Measurements from ENCODE around the gene CACNG1. TPM values are rescaled to one million over a fixed set of nuclear protein-coding genes. Genes with fewer than 3 reads are reported as not detected.

Gene CACNG1
- total and polyA plus RNA-seq, 2 donors (not counting 1 experiment from before 2014, with no cell fraction given) = not detected

DNA sequence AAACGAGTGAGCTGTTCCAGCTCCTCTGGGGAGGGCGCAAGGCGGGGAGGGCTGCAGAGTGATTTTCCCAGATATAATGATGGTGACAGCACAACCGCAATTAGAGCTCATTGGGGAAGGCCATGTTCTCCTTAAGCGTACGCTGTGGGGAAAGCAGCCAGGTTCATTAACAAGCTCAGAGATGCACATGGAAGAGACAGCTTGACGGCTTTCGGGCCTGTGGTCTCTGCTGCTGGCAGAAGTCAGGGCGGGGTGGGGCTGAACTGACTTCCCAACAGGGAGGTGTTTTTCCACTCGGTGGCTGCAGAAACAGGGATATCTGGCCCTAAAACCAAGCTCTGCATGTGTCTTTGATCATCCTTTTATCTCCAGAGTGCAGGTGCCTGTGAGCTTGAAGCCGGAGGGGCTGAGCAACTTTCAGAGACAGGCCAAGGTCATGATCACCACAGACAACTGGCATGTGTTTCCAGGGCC, 24.0 kb upstream of the CACNG1 start:
- no peak overlapping the region for H3K4me3 ChIP-seq (replicated peaks in 1 of 4; ENCODE audit: control extremely low read depth in 1 of 4, insufficient read depth in 1 of 4, low read depth in 3 of 4, low read length in 4 of 4)
- H3K9me3 ChIP-seq (ENCODE audit: control insufficient read depth, insufficient read depth, low read depth, low read length) = no peaks in the 10 kb centered on the region
- no peaks in the 10 kb centered on the region for H3K4me1 ChIP-seq (ENCODE audit: control insufficient read depth, extremely low read depth, insufficient read depth, low read length)
- H3K4me2 ChIP-seq (ENCODE audit: extremely low read depth, insufficient read depth, low read length) = no peak overlapping the region
- no peak overlapping the region for H3K27ac ChIP-seq (ENCODE audit: insufficient read depth, low read length)
- H3K27me3 ChIP-seq (ENCODE audit: control insufficient read depth, insufficient read depth, low read length) = peaks cover 5% of the 10 kb centered on the region
- H4K20me1 ChIP-seq (ENCODE audit: control insufficient read depth, extremely low read depth, insufficient read depth, low read length) = no peaks in the 10 kb centered on the region
- DNase-seq (ENCODE audit: low read depth in 2 of 2) = no peak
- H2AFZ ChIP-seq (ENCODE audit: low read length) = no peak overlapping the region
- TF ChIP-seq, protein P1, sequence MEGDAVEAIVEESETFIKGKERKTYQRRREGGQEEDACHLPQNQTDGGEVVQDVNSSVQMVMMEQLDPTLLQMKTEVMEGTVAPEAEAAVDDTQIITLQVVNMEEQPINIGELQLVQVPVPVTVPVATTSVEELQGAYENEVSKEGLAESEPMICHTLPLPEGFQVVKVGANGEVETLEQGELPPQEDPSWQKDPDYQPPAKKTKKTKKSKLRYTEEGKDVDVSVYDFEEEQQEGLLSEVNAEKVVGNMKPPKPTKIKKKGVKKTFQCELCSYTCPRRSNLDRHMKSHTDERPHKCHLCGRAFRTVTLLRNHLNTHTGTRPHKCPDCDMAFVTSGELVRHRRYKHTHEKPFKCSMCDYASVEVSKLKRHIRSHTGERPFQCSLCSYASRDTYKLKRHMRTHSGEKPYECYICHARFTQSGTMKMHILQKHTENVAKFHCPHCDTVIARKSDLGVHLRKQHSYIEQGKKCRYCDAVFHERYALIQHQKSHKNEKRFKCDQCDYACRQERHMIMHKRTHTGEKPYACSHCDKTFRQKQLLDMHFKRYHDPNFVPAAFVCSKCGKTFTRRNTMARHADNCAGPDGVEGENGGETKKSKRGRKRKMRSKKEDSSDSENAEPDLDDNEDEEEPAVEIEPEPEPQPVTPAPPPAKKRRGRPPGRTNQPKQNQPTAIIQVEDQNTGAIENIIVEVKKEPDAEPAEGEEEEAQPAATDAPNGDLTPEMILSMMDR (conservative IDR thresholded peaks at IDR 0.05 in 1 of 2, IDR thresholded peaks at IDR 0.05 in 1 of 2; ENCODE audit: low read depth in 1 of 2, low read length in 2 of 2) = no peak
- no peak for TF ChIP-seq EZH2 (IDR thresholded peaks at IDR 0.05; ENCODE audit: low read length, missing control alignments)
- H3K79me2 ChIP-seq (ENCODE audit: control insufficient read depth, insufficient read depth, low read length) = no peaks in the 10 kb centered on the region
- no peaks in the 10 kb centered on the region for H3K36me3 ChIP-seq (ENCODE audit: control insufficient read depth, insufficient read depth, low read length)
- H3K9ac ChIP-seq (ENCODE audit: insufficient read depth, low read length) = no peak overlapping the region

DNA sequence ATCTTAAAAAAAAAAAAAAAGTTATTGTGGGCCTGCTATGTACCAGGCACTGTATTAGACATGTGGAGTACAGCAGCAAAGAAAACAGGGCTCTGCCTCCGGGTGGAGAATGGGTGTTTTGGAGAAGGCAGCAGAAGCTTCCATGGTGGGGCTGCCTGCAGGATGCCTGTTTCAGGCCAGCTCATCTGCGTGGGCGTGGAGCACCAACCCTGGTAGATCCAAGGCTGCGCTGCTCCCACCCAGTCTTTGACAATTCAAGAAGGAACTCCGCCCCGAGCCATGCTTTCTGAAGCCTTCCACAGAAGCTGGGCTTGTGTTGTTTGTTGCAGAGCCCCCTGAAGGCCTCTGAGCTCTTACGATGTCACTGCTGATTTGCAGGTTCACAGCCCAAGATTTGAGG, 23.2 kb upstream of the CACNG1 start:
- Histone ChIP-seq H3K36me3 (ENCODE audit: control insufficient read depth, insufficient read depth, low read length) (no peaks in the 10 kb centered on the region), H3K4me2 (ENCODE audit: extremely low read depth, insufficient read depth, low read length) (no peak overlapping the region), H3K9ac (ENCODE audit: insufficient read depth, low read length) (no peak overlapping the region), H3K9me3 (ENCODE audit: control insufficient read depth, insufficient read depth, low read depth, low read length) (no peaks in the 10 kb centered on the region), H3K27me3 (ENCODE audit: control insufficient read depth, insufficient read depth, low read length) (peaks cover 5% of the 10 kb centered on the region), H3K27ac (ENCODE audit: insufficient read depth, low read length) (no peak overlapping the region), H2AFZ (ENCODE audit: low read length) (no peak overlapping the region), H3K4me3 (replicated peaks in 1 of 4; ENCODE audit: control extremely low read depth in 1 of 4, insufficient read depth in 1 of 4, low read depth in 3 of 4, low read length in 4 of 4) (no peak overlapping the region), H4K20me1 (ENCODE audit: control insufficient read depth, extremely low read depth, insufficient read depth, low read length) (no peaks in the 10 kb centered on the region), H3K79me2 (ENCODE audit: control insufficient read depth, insufficient read depth, low read length) (no peaks in the 10 kb centered on the region), H3K4me1 (ENCODE audit: control insufficient read depth, extremely low read depth, insufficient read depth, low read length) (no peaks in the 10 kb centered on the region)
- DNase-seq (ENCODE audit: low read depth in 2 of 2) = no peak
- TF ChIP-seq EZH2 (IDR thresholded peaks at IDR 0.05; ENCODE audit: low read length, missing control alignments) = no peak
- TF ChIP-seq, protein P1 (conservative IDR thresholded peaks at IDR 0.05 in 1 of 2, IDR thresholded peaks at IDR 0.05 in 1 of 2; ENCODE audit: low read depth in 1 of 2, low read length in 2 of 2) = no peak

DNA sequence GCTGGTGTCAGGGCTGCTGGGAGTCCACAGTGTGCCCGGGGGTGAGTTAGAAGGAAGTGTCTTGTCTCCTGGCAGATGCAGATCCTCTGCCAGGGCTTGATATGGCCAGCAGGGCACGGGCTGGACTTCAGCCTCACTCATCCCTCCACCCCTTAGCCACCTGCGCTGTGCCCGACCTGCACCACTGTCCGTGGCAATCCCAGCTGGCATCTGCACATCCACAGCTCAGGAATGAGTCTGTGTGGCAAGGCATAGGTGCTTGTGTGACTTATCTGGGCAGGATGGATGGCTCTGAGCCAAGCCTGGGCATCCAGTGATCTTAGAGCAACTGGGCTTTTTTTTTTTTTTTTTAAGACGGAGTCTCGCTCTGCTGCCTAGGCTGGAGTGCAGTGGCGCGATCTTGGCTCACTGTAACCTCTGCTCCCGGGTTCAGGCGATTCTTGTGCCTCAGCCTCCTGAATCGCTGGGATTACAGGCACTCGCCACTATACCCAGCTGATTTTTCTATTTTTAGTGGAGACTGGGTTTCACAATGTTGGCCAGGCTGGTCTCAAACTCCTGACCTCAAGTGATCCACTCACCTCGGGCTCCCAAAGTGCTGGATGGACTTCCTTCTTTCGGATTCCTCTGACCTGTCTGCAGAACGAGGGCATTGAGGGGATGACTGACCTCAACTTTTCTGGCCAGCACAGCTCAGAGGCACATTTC, 22.5 kb upstream of the CACNG1 start:
- Histone ChIP-seq H3K9me3 (ENCODE audit: control insufficient read depth, insufficient read depth, low read depth, low read length) (no peaks in the 10 kb centered on the region), H3K79me2 (ENCODE audit: control insufficient read depth, insufficient read depth, low read length) (no peaks in the 10 kb centered on the region), H3K4me1 (ENCODE audit: control insufficient read depth, extremely low read depth, insufficient read depth, low read length) (no peaks in the 10 kb centered on the region), H3K9ac (ENCODE audit: insufficient read depth, low read length) (no peak overlapping the region), H3K4me2 (ENCODE audit: extremely low read depth, insufficient read depth, low read length) (no peak overlapping the region), H3K4me3 (replicated peaks in 1 of 4; ENCODE audit: control extremely low read depth in 1 of 4, insufficient read depth in 1 of 4, low read depth in 3 of 4, low read length in 4 of 4) (no peak overlapping the region), H2AFZ (ENCODE audit: low read length) (no peak overlapping the region), H3K27me3 (ENCODE audit: control insufficient read depth, insufficient read depth, low read length) (peaks cover 5% of the 10 kb centered on the region), H3K36me3 (ENCODE audit: control insufficient read depth, insufficient read depth, low read length) (no peaks in the 10 kb centered on the region), H3K27ac (ENCODE audit: insufficient read depth, low read length) (no peak overlapping the region), H4K20me1 (ENCODE audit: control insufficient read depth, extremely low read depth, insufficient read depth, low read length) (no peaks in the 10 kb centered on the region)
- no peak for TF ChIP-seq EZH2 (IDR thresholded peaks at IDR 0.05; ENCODE audit: low read length, missing control alignments)
- DNase-seq (ENCODE audit: low read depth in 2 of 2) = no peak

Measured in fibroblast of lung (primary cell).